ENCODE results near the gene SMYD1. TPM values are rescaled to one million over a fixed set of nuclear protein-coding genes. Genes with fewer than 3 reads are reported as not detected.

SMYD1 gene
- total RNA-seq, 1 donor from 2014 or later: 0.25 TPM

DNA sequence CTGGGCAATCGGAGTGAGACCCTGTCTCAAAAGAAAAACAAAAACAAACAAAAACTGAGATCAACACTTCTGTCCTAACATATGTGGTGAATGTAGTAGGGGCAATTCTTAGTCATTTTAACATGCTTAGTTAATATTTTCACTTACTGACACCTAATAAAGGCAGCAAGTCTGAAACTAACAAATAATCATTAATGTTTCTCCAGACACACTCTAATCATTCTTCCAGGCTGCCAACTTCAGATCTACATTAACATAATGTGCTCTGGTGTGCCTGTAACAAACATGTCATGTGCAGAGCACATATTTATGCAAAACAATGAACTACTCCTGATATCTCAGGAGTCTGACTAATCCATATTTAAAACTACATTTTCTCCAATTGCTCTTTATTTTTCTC is 18.0 kb upstream of the SMYD1 start:
- peaks cover 1% of the 10 kb centered on the region for H3K27me3 Mint-ChIP-seq (ENCODE audit: unreplicated experiment)
- H3K36me3 Mint-ChIP-seq (ENCODE audit: unreplicated experiment): no peaks in the 10 kb centered on the region
- H3K27ac Mint-ChIP-seq (ENCODE audit: unreplicated experiment): no peak overlapping the region
- no peak for TF ChIP-seq CTCF (IDR thresholded peaks at IDR 0.05; ENCODE audit: partially characterized antibody, unreplicated experiment)
- H3K9me3 Mint-ChIP-seq (ENCODE audit: unreplicated experiment): peaks cover 5% of the 10 kb centered on the region
- no peak overlapping the region for H3K4me3 Mint-ChIP-seq (ENCODE audit: unreplicated experiment)
- no peak for DNase-seq
- peaks cover 7% of the 10 kb centered on the region for H3K4me1 Mint-ChIP-seq (ENCODE audit: low read depth, unreplicated experiment)

DNA sequence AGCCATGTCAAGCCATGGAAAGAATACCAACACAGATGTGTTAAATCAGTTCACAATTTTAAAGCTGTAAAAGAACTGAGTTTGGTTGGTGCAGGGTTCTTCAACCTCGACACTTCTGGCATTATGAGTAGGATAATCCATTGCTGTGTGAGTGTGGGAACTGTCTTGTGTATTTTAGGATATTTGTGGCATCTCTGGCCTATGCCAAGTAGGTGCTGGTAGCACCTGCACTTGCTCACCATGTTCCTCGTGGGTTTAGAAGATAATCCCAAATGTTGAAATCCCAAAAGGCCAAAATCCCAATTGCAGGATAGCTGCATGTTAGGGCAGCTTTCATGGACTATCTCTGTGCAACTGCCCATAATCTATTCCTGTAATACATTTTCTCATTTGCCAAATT is 15.8 kb upstream of the SMYD1 start:
- no peak for TF ChIP-seq CTCF (IDR thresholded peaks at IDR 0.05; ENCODE audit: partially characterized antibody, unreplicated experiment)
- H3K9me3 Mint-ChIP-seq (ENCODE audit: unreplicated experiment): peaks cover 5% of the 10 kb centered on the region
- no peaks in the 10 kb centered on the region for H3K36me3 Mint-ChIP-seq (ENCODE audit: unreplicated experiment)
- H3K27ac Mint-ChIP-seq (ENCODE audit: unreplicated experiment): no peak overlapping the region
- peaks cover 14% of the 10 kb centered on the region for H3K4me1 Mint-ChIP-seq (ENCODE audit: low read depth, unreplicated experiment)
- DNase-seq: no peak
- H3K4me3 Mint-ChIP-seq (ENCODE audit: unreplicated experiment): no peak overlapping the region
- H3K27me3 Mint-ChIP-seq (ENCODE audit: unreplicated experiment): peaks cover 5% of the 10 kb centered on the region

- Mint-ChIP-seq H3K36me3 (ENCODE audit: unreplicated experiment) (no peaks in the 10 kb centered on the region), H3K4me1 (ENCODE audit: low read depth, unreplicated experiment) (peaks cover 14% of the 10 kb centered on the region), H3K9me3 (ENCODE audit: unreplicated experiment) (peaks cover 5% of the 10 kb centered on the region), H3K4me3 (ENCODE audit: unreplicated experiment) (peak overlapping the region; percentile 97), H3K27ac (ENCODE audit: unreplicated experiment) (no peak overlapping the region), H3K27me3 (ENCODE audit: unreplicated experiment) (peaks cover 5% of the 10 kb centered on the region)
- TF ChIP-seq CTCF (IDR thresholded peaks at IDR 0.05; ENCODE audit: partially characterized antibody, unreplicated experiment): no peak
- no peak for DNase-seq
Measured at GRCh38 chr2:88053296-88053695, 14.3 kb upstream of the SMYD1 start.

DNA sequence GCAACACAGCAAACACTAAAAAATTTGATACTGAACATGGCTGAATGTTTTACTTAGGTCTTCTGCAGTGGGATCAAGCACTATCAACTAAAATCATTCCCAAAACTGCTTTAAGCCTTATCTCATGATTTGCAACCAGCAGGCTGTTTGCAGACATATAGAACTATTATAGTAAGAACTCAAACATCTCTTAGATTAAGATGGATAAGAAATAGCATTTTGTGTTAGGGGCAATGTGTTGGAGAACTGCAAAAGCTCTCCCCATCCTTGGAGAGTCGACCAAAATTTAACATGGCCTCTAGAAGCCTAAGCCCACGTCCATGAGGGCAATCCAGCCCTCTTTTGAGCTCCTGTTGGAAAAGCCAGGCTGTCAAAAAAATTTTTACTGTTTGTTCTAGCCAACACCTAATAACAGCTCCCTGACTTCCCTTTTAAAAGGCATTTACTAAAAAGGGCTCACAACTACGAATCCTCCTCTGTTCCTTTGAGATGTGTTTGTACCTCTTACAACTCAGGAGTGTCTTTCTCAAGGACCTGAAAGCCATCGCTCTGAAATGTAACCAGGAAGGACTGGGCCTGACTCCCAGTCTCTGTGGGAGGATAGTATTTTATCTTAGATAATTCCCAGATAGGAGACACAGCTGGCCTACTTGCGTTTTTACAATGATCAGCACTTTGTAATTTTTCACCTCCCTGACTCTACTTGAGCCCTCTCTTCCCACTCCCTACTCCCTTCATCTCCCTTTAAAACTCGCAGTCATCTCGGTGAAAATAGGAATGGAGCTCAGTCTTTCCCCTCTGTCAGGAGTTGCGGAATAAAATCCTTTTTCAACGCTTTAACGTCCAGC is 13.5 kb upstream of the SMYD1 start:
- H3K27ac Mint-ChIP-seq (ENCODE audit: unreplicated experiment): peak overlapping the region; percentile 89

More for the DNA sequence above, 13.5 kb upstream of the SMYD1 start:
- no peak for DNase-seq
- no peaks in the 10 kb centered on the region for H3K36me3 Mint-ChIP-seq (ENCODE audit: unreplicated experiment)
- peaks cover 5% of the 10 kb centered on the region for H3K9me3 Mint-ChIP-seq (ENCODE audit: unreplicated experiment)
- peak overlapping the region; percentile 97 for H3K4me3 Mint-ChIP-seq (ENCODE audit: unreplicated experiment)
- peaks cover 6% of the 10 kb centered on the region for H3K27me3 Mint-ChIP-seq (ENCODE audit: unreplicated experiment)
- peaks cover 14% of the 10 kb centered on the region for H3K4me1 Mint-ChIP-seq (ENCODE audit: low read depth, unreplicated experiment)
- TF ChIP-seq CTCF (IDR thresholded peaks at IDR 0.05; ENCODE audit: partially characterized antibody, unreplicated experiment): no peak
